PC-9 (cell line): Measurements from ENCODE around the gene FASTK. TPM values are rescaled to one million over a fixed set of nuclear protein-coding genes. Genes with fewer than 3 reads are reported as not detected.

Source experiments
- BruUV-seq: library from RNA; stranded (reverse); fragments of 400-500 nt; replicated peaks from 2 replicates; lab custom pipeline; 2021; lab: Mats Ljungman, UMichigan
- CTCF ChIA-PET: fragments of 300-600 bp; sonication (Branson Sonifier 250); formaldehyde crosslinking; loops from one replicate; lab custom pipeline; 2022; ENCODE audit warnings: antibody characterized with exemption; lab: Charles Lee
- POLR2A ChIA-PET: fragments of 300-600 bp; sonication (Branson Sonifier 250); formaldehyde crosslinking; loops from one replicate; lab custom pipeline; 2022; ENCODE audit warnings: antibody characterized with exemption; ENCODE audit not compliant: unreplicated experiment; lab: Charles Lee
- DNase-seq, 2 experiments: peaks; one replicate each; pipeline versions ENCODE4 v3.0.0 to v3.0.0-alpha.2; 2015 to 2022; ENCODE audit warnings: mixed read lengths in 1 of 2
- H2AFZ ChIP-seq: fragments of 200-600 bp; sonication (generic); 2 replicates; pipeline ENCODE4 v1.8.1; 2017; ENCODE audit warnings: antibody characterized with exemption
- H3F3A ChIP-seq: fragments of 200-600 bp; sonication (generic); 2 replicates; pipeline ENCODE4 v1.8.1; 2017; ENCODE audit warnings: antibody characterized with exemption, mild to moderate bottlenecking, low read depth; ENCODE audit not compliant: insufficient read depth
- H3K27ac ChIP-seq: fragments of 200-600 bp; sonication (generic); 2 replicates; pipeline ENCODE4 v1.6.1; 2016; ENCODE audit warnings: mixed run types
- H3K27me3 ChIP-seq: fragments of 200-600 bp; sonication (generic); 2 replicates; pipeline ENCODE4 v1.6.1; 2016; ENCODE audit warnings: low read depth, mixed run types; ENCODE audit not compliant: insufficient read depth
- H3K36me3 ChIP-seq: fragments of 200-600 bp; sonication (generic); 2 replicates; pipeline ENCODE4 v1.6.1; 2016; ENCODE audit warnings: low read depth, mixed run types
- H3K4me1 ChIP-seq: fragments of 200-600 bp; sonication (generic); replicated peaks from 2 replicates; pipeline ENCODE4 v1.6.1; 2016; ENCODE audit warnings: mixed run types; ENCODE audit not compliant: insufficient read depth
- H3K4me2 ChIP-seq: fragments of 200-600 bp; sonication (generic); 2 replicates; pipeline ENCODE4 v1.6.1; 2017; ENCODE audit warnings: mixed run types
- H3K4me3 ChIP-seq: fragments of 200-600 bp; sonication (generic); 2 replicates; pipeline ENCODE4 v1.6.1; 2016; ENCODE audit warnings: mixed run types
- H3K79me2 ChIP-seq: fragments of 200-600 bp; sonication (generic); 2 replicates; pipeline ENCODE4 v1.6.1; 2017; ENCODE audit warnings: low read depth, mixed run types
- H3K9me2 ChIP-seq: fragments of 200-600 bp; sonication (generic); 2 replicates; pipeline ENCODE4 v1.8.1; 2017; ENCODE audit warnings: mild to moderate bottlenecking; ENCODE audit not compliant: insufficient read depth
- H3K9me3 ChIP-seq: fragments of 200-600 bp; sonication (generic); 2 replicates; pipeline ENCODE4 v1.8.1; 2016; ENCODE audit warnings: low read depth; ENCODE audit not compliant: insufficient read depth
- H4K20me1 ChIP-seq: fragments of 200-600 bp; sonication (generic); 2 replicates; pipeline ENCODE4 v1.8.1; 2017; ENCODE audit not compliant: insufficient read depth
- EZH2 ChIP-seq: fragments of 200-600 bp; sonication (generic); IDR thresholded peaks from 2 replicates; pipeline ENCODE4 v1.8.0; 2017; ENCODE audit warnings: antibody characterized with exemption, low read depth
- intact Hi-C: fragments of 100-400 bp; cut with micrococcal nuclease; formaldehyde crosslinking; loops from one replicate; pipeline ENCODE4 v1.10.0; 2022; ENCODE audit not compliant: unreplicated experiment
- total RNA-seq: library from RNA; stranded (reverse); gene quantifications from 2 replicates; pipeline ENCODE4 v1.2.3, GENCODE V29; 2021
- TF ChIP-seq, protein P1 (sequence below): fragments of 200-600 bp; sonication (generic); conservative IDR thresholded peaks from 2 replicates; pipeline ENCODE4 v1.6.1; 2017; ENCODE audit warnings: mixed run types, antibody characterized with exemption, mild to moderate bottlenecking, moderate library complexity

FASTK gene
- total RNA-seq, 1 experiment from 2014 or later = 104 TPM

DNA sequence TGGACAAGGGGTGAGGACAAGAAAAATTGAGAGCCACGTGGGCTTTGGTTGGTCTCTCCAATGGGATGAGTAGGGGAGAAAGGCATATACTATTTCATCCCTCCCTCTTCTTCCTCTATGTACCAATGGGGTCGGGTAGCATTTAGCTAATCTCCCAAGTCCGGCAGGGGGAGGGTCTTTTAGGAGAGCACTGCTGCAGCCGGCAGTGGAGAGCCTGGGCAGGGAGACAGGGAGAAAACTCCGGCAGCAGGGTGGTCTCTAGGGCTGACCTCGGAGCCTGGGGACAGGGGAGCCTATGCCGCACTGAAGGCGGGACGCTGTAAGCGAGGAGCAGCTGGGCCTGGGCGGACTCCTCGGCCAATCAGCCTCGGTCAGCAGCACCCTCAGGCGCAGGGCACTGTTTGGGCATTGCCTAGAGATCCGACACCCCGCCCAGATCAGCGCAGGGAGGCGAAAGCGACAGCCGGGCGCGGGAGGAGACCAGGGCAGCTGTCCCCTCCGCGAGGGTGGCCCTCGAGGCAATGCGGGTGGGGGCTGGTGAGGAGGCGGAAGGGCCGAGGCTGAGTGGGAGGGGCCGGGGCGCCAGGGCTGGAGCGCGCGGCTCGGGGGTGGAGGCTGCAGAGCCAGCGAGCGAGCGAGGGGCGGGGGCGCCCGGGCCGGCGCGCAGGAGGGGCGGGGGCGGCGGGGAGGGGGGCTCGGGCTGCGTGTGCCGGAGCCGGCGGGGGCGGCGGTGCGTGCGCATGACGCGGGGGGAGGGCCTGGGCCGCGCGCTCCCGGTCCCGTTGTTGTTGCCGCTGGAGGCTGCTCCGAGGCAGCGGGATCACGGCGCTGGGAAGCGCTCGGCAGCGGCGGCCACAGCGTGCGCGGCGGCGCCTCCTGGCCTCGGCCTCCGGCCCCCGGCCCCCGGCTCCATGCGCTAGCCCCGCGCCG lies 5.3 kb upstream of the FASTK start, which contains the start of gene AGAP3:
AGAP3 (plus strand) TSS at position 785 of the 930 bp plus-strand sequence. CDS start 267 bp downstream, outside the sequence.
- CTCF ChIA-PET = interaction anchor here (0.6 to 0.7 kb wide), 2 partner anchors 17 to 24 kb away, joined by 3 read pairs; no protein-coding TSS in a partner anchor
- H3K4me2 ChIP-seq = peak within 1 kb of the TSS; percentile 98
- H3F3A ChIP-seq = peaks cover 33% of the 10 kb centered on the region; the same call in 1 of the 2 replicates
- peaks cover 59% of the 10 kb centered on the region for H3K79me2 ChIP-seq
- intact Hi-C loops = loop anchor here (1.0 to 10.0 kb wide), 4 partner anchors 27 to 111 kb away; partner anchors contain the start of genes ABCB8 and KCNH2
- no peaks in the 10 kb centered on the region for H3K36me3 ChIP-seq
- H3K27me3 ChIP-seq = no peaks in the 10 kb centered on the region
- no peaks in the 10 kb centered on the region for H3K9me3 ChIP-seq
- peak; percentile 87 to 97 for DNase-seq
- H3K4me1 ChIP-seq = peaks cover 47% of the 10 kb centered on the region
- peak within 1 kb of the TSS; percentile 100 for H3K4me3 ChIP-seq
- TF ChIP-seq, protein P1, sequence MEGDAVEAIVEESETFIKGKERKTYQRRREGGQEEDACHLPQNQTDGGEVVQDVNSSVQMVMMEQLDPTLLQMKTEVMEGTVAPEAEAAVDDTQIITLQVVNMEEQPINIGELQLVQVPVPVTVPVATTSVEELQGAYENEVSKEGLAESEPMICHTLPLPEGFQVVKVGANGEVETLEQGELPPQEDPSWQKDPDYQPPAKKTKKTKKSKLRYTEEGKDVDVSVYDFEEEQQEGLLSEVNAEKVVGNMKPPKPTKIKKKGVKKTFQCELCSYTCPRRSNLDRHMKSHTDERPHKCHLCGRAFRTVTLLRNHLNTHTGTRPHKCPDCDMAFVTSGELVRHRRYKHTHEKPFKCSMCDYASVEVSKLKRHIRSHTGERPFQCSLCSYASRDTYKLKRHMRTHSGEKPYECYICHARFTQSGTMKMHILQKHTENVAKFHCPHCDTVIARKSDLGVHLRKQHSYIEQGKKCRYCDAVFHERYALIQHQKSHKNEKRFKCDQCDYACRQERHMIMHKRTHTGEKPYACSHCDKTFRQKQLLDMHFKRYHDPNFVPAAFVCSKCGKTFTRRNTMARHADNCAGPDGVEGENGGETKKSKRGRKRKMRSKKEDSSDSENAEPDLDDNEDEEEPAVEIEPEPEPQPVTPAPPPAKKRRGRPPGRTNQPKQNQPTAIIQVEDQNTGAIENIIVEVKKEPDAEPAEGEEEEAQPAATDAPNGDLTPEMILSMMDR = no peak
- no peak for TF ChIP-seq EZH2
- peaks cover 30% of the 10 kb centered on the region for H4K20me1 ChIP-seq
- peak within 1 kb of the TSS; percentile 41; the same call in 1 of the 2 replicates for H3K27ac ChIP-seq
- POLR2A ChIA-PET = interaction anchor here (0.6 kb wide), 4 partner anchors 9 to 80 kb away, joined by 3 to 5 read pairs (median 4); no protein-coding TSS in a partner anchor
- H2AFZ ChIP-seq = peak within 1 kb of the TSS; percentile 91
- no peaks in the 10 kb centered on the region for H3K9me2 ChIP-seq
- BruUV-seq = no TSS peak

DNA sequence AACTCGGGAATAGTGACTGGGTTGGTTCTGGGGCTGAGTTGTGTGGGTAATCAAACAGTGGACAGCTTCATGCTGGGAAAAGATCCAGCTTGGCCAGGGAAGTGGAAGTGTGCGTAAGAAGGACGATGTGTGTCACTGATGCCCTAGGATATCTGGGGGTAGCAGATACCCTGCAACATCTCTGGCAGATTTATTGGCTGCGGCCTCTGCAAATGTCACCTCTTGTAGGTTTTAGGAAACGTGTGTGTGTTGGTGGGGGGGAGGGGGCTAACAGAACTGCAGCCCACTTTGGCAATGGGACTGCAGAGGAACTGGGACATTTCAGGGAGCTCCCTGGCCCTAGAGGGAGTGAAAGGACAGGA lies 4.7 kb upstream of the FASTK start:
- Histone ChIP-seq H3K4me3 (peak overlapping the region; percentile 72; the same call in 1 of the 2 replicates), H3K9me2 (no peaks in the 10 kb centered on the region), H3K27ac (no peak overlapping the region), H3F3A (peaks cover 35% of the 10 kb centered on the region; the same call in 1 of the 2 replicates), H3K4me1 (peaks cover 47% of the 10 kb centered on the region), H2AFZ (peak overlapping the region; percentile 91), H3K9me3 (no peaks in the 10 kb centered on the region), H4K20me1 (peaks cover 25% of the 10 kb centered on the region), H3K36me3 (no peaks in the 10 kb centered on the region), H3K79me2 (peaks cover 54% of the 10 kb centered on the region), H3K27me3 (no peaks in the 10 kb centered on the region), H3K4me2 (peak overlapping the region; percentile 96)
- no TSS peak for BruUV-seq
- intact Hi-C loops = loop anchor here (10.0 kb wide), 1 partner anchor 111 kb away; the partner anchor contains the start of gene KCNH2
- ChIA-PET CTCF (interaction anchor here (0.6 to 0.7 kb wide), 3 partner anchors 23 to 513 kb away, joined by 3 read pairs; no protein-coding TSS in a partner anchor), POLR2A (interaction anchor here (0.6 to 0.7 kb wide), 3 partner anchors 9 to 52 kb away, joined by 3 to 8 read pairs (median 5); no protein-coding TSS in a partner anchor)
- no peak for TF ChIP-seq EZH2
- TF ChIP-seq, protein P1 = no peak
- no peak for DNase-seq

DNA sequence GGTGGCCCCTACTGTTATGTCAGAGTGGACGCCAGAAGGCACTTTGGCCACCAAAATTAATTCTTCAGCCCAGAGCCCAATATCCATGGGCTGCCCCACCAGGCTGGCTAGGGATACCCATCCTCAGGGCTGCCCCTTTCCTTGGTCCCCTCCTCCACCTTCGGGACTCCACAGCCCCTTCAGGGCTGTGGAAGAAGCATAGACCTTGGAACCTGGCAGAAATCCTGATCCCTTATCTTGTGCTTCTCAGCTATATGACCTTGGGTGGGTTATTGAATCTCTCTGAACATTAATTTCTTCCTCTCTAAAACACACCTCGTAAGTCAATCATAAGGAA lies 3.2 kb upstream of the FASTK start:
- Histone ChIP-seq H3K36me3 (no peaks in the 10 kb centered on the region), H3K9me2 (no peaks in the 10 kb centered on the region), H3F3A (peaks cover 42% of the 10 kb centered on the region; the same call in 1 of the 2 replicates), H3K4me3 (peak overlapping the region; percentile 89), H2AFZ (peak overlapping the region; percentile 83), H3K4me2 (peak overlapping the region; percentile 100), H3K27ac (no peak overlapping the region), H3K4me1 (peaks cover 48% of the 10 kb centered on the region), H3K79me2 (peaks cover 54% of the 10 kb centered on the region), H3K9me3 (no peaks in the 10 kb centered on the region), H4K20me1 (peaks cover 18% of the 10 kb centered on the region), H3K27me3 (no peaks in the 10 kb centered on the region)
- intact Hi-C loops = loop anchor here (10.0 kb wide), 1 partner anchor 109 kb away; the partner anchor contains the start of gene KCNH2
- TF ChIP-seq, protein P1 = no peak
- TF ChIP-seq EZH2 = no peak
- BruUV-seq = no TSS peak
- DNase-seq = no peak
- ChIA-PET CTCF (interaction anchor here (0.6 kb wide), 1 partner anchor 143 kb away, joined by 3 read pairs; the partner anchor contains the start of gene ABCF2), POLR2A (interaction anchor here (0.6 kb wide), 1 partner anchor 276 kb away, joined by 4 read pairs; no protein-coding TSS in a partner anchor)
